Glomerular endothelial cell (primary cell): ENCODE data around the gene STBD1. TPM values are rescaled to one million over a fixed set of nuclear protein-coding genes. Genes with fewer than 3 reads are reported as not detected.
"Not testable (repeated sequence)": the region's sequence is repeated elsewhere in the genome, so short reads cannot be mapped to it uniquely, and the experiment has no call there.

Experiments used
- DNase-seq: peaks from one replicate; pipeline ENCODE4 v3.0.0-alpha.2; 2011; ENCODE audit warnings: low read depth, low spot score; ENCODE audit errors: extremely low read depth
- total RNA-seq: library from RNA; depleted of rRNA; stranded (reverse); fragments of >200 nt; gene quantifications from 2 replicates; pipeline ENCODE4 v1.2.3, GENCODE V29; 2015

The STBD1 gene
- total RNA-seq, 1 donor from 2014 or later = 4.3 TPM

- no peak for DNase-seq
Measured at GRCh38 chr4:76282941-76283689, 23.4 kb upstream of the STBD1 start.

- no peak for DNase-seq
Measured at GRCh38 chr4:76283900-76284299, 22.6 kb upstream of the STBD1 start.

GRCh38 chr4:76287811-76288210 is 18.7 kb upstream of the STBD1 start:
- not testable (repeated sequence) for DNase-seq

- DNase-seq = no peak
Measured at GRCh38 chr4:76292730-76293129, 13.8 kb upstream of the STBD1 start.

GRCh38 chr4:76293772-76294171 is 12.8 kb upstream of the STBD1 start:
- no peak for DNase-seq

- DNase-seq = no peak
Measured at GRCh38 chr4:76296286-76296820, 10.2 kb upstream of the STBD1 start.

GRCh38 chr4:76298227-76298626 is 8.3 kb upstream of the STBD1 start:
- no peak for DNase-seq

GRCh38 chr4:76300012-76300411 is 6.5 kb upstream of the STBD1 start:
- DNase-seq = no peak

GRCh38 chr4:76301068-76301774 is 5.3 kb upstream of the STBD1 start:
- DNase-seq = no peak

GRCh38 chr4:76301775-76302162 is 4.8 kb upstream of the STBD1 start:
- DNase-seq = no peak

GRCh38 chr4:76302826-76303438 is 3.6 kb upstream of the STBD1 start:
- no peak for DNase-seq

GRCh38 chr4:76305033-76305687 is 1.4 kb upstream of the STBD1 start:
- no peak for DNase-seq

GRCh38 chr4:76306882-76307659 is 538 bp downstream of the STBD1 start:
- no peak for DNase-seq

- DNase-seq = no peak
Measured at GRCh38 chr4:76307660-76308014, 1.1 kb downstream of the STBD1 start.

- no peak for DNase-seq
Measured at GRCh38 chr4:76308548-76308947, 2.0 kb downstream of the STBD1 start.

GRCh38 chr4:76309939-76310550 is 3.5 kb downstream of the STBD1 start:
- DNase-seq = no peak

GRCh38 chr4:76310683-76311082 is 4.2 kb downstream of the STBD1 start:
- no peak for DNase-seq

GRCh38 chr4:76311896-76312331 is 5.4 kb downstream of the STBD1 start:
- DNase-seq = no peak

- no peak for DNase-seq
Measured at GRCh38 chr4:76312457-76312856, 5.9 kb downstream of the STBD1 start.

GRCh38 chr4:76313547-76313946 is 7.0 kb downstream of the STBD1 start:
- DNase-seq = no peak
